Activated CD8-positive, alpha-beta T cell treated with anti-CD3 and anti-CD28 coated beads for 36 hours (primary cell): Measurements from ENCODE around the gene PYGM. TPM values are rescaled to one million over a fixed set of nuclear protein-coding genes. Genes with fewer than 3 reads are reported as not detected.

Experiments
- ATAC-seq: fragments of 200-7000 bp; cut with Tn5 transposase; one replicate; pipeline ENCODE4 v1.10.0; 2021; ENCODE audit warnings: mild to moderate bottlenecking, moderate library complexity
- CTCF ChIA-PET: fragments of 350-600 bp; sonication (Branson Sonifier 250); formaldehyde crosslinking; loops from one replicate; lab custom pipeline; 2021; ENCODE audit warnings: antibody characterized with exemption; lab: Charles Lee
- POLR2A ChIA-PET: fragments of 350-600 bp; sonication (Branson Sonifier 250); formaldehyde crosslinking; loops from one replicate; lab custom pipeline; 2021; ENCODE audit warnings: antibody characterized with exemption; lab: Charles Lee
- DNase-seq: peaks from one replicate; pipeline ENCODE4 v3.0.0-alpha.2; 2020
- H3K27ac Mint-ChIP-seq: one replicate; pipeline ENCODE4 v1.8.0; 2021; ENCODE audit warnings: mild to moderate bottlenecking, mixed read lengths
- H3K27me3 Mint-ChIP-seq: one replicate; pipeline ENCODE4 v1.8.0; 2021; ENCODE audit warnings: mixed read lengths
- H3K36me3 Mint-ChIP-seq: one replicate; pipeline ENCODE4 v1.8.0; 2021; ENCODE audit warnings: low read depth, mixed read lengths
- H3K4me1 Mint-ChIP-seq: one replicate; pipeline ENCODE4 v1.8.0; 2021; ENCODE audit warnings: low read depth, mixed read lengths
- H3K4me3 Mint-ChIP-seq: one replicate; pipeline ENCODE4 v1.8.0; 2021; ENCODE audit warnings: mild to moderate bottlenecking, moderate library complexity, mixed read lengths
- H3K9me3 Mint-ChIP-seq: one replicate; pipeline ENCODE4 v1.8.0; 2021; ENCODE audit warnings: mixed read lengths
- intact Hi-C: fragments of 100-400 bp; cut with micrococcal nuclease; formaldehyde crosslinking; loops from one replicate; pipeline ENCODE4 v1.10.0; 2022
- total RNA-seq, 2 experiments: library from RNA; stranded (reverse); gene quantifications; one replicate each; pipeline ENCODE4 v1.2.3, GENCODE V29; 2021
- TF ChIP-seq, protein P1 (sequence below): fragments of 200-600 bp; IDR thresholded peaks from one replicate; pipeline ENCODE4 v1.8.0; 2022; ENCODE audit warnings: antibody characterized with exemption, mild to moderate bottlenecking

The PYGM gene
- total RNA-seq, 2 experiments from 2014 or later: 1.2 to 3.3 TPM

DNA sequence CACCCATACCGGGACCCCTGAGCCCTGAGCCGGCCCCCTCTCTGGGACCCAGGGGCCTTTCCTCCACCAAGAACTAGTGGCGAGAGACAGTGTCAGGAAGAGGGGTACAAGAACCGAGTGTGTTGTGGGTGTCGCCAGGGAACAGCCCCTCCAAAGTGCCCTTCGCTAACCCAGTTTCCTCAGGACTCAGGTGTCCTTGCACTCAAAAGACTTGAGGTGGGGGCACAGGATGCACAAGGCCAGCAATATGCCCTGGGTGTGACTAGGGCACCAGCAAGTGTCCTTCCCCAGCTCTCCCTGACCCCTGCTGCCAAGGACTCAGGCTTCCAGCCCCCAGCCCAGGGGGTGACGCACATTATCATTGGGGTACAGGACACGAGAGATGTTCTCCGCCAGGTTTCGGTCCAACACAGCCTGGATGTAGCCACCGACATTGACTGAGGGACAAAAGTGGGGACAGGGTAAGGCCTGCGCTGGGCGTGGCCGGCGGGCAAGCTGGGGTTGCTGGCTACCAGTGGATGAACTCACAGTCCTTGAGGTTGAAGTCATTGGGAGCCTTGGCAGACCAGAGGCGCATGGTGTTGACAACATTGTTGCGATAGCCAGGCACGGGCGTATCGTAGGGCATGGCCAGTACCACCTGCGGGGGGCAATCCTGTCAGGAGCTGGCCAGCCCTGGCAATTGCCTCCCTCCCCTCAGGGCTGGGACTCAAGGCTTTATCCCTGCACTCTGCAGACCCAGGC, 4.7 kb downstream of the PYGM start:
- intact Hi-C loops: no loop called here
- no peak for DNase-seq
- H3K27ac Mint-ChIP-seq: no peak overlapping the region

GRCh38 chr11:64754124-64754918, 5.5 kb downstream of the PYGM start:
- Mint-ChIP-seq H3K9me3 (no peaks in the 10 kb centered on the region), H3K4me3 (no peak overlapping the region), H3K27me3 (no peaks in the 10 kb centered on the region), H3K36me3 (peaks cover 10% of the 10 kb centered on the region), H3K27ac (no peak overlapping the region), H3K4me1 (peaks cover 10% of the 10 kb centered on the region)
- CTCF ChIA-PET: interaction anchor here (3.0 kb wide), 1 partner anchor 14 kb away, joined by 6 read pairs; no protein-coding TSS in a partner anchor
- TF ChIP-seq, protein P1, sequence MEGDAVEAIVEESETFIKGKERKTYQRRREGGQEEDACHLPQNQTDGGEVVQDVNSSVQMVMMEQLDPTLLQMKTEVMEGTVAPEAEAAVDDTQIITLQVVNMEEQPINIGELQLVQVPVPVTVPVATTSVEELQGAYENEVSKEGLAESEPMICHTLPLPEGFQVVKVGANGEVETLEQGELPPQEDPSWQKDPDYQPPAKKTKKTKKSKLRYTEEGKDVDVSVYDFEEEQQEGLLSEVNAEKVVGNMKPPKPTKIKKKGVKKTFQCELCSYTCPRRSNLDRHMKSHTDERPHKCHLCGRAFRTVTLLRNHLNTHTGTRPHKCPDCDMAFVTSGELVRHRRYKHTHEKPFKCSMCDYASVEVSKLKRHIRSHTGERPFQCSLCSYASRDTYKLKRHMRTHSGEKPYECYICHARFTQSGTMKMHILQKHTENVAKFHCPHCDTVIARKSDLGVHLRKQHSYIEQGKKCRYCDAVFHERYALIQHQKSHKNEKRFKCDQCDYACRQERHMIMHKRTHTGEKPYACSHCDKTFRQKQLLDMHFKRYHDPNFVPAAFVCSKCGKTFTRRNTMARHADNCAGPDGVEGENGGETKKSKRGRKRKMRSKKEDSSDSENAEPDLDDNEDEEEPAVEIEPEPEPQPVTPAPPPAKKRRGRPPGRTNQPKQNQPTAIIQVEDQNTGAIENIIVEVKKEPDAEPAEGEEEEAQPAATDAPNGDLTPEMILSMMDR: no peak
- ATAC-seq (no peak), DNase-seq (no peak)
- intact Hi-C loops: no loop called here
- POLR2A ChIA-PET: interaction anchor here (16.1 kb wide), 1 partner anchor 13 kb away, joined by 331 read pairs; the partner anchor contains the start of genes PYGM and SF1

More for the DNA sequence above, 4.7 kb downstream of the PYGM start:
- peaks cover 14% of the 10 kb centered on the region for H3K4me1 Mint-ChIP-seq
- TF ChIP-seq, protein P1: no peak
- no peaks in the 10 kb centered on the region for H3K27me3 Mint-ChIP-seq
- ChIA-PET CTCF (interaction anchor here (3.0 kb wide), 1 partner anchor 13 kb away, joined by 6 read pairs; no protein-coding TSS in a partner anchor), POLR2A (interaction anchor here (16.1 to 24.1 kb wide), 2 partner anchors 7 to 12 kb away, joined by 331 read pairs; partner anchors contain the start of genes PYGM, RASGRP2 and SF1)
- peaks cover 8% of the 10 kb centered on the region for H3K36me3 Mint-ChIP-seq
- H3K4me3 Mint-ChIP-seq: no peak overlapping the region
- no peaks in the 10 kb centered on the region for H3K9me3 Mint-ChIP-seq
- no peak for ATAC-seq

GRCh38 chr11:64753380-64754123, 6.2 kb downstream of the PYGM start:
- H3K36me3 Mint-ChIP-seq: peaks cover 10% of the 10 kb centered on the region
- no peak overlapping the region for H3K27ac Mint-ChIP-seq
- peaks cover 10% of the 10 kb centered on the region for H3K4me1 Mint-ChIP-seq
- ATAC-seq: peak; percentile 19
- ChIA-PET POLR2A (interaction anchor here (16.1 kb wide), 1 partner anchor 14 kb away, joined by 331 read pairs; the partner anchor contains the start of genes PYGM and SF1), CTCF (interaction anchor here (3.0 kb wide), 1 partner anchor 15 kb away, joined by 6 read pairs; no protein-coding TSS in a partner anchor)
- no peak overlapping the region for H3K4me3 Mint-ChIP-seq
- no peaks in the 10 kb centered on the region for H3K9me3 Mint-ChIP-seq
- DNase-seq: no peak
- intact Hi-C loops: no loop called here
- H3K27me3 Mint-ChIP-seq: no peaks in the 10 kb centered on the region
- TF ChIP-seq, protein P1: no peak

DNA sequence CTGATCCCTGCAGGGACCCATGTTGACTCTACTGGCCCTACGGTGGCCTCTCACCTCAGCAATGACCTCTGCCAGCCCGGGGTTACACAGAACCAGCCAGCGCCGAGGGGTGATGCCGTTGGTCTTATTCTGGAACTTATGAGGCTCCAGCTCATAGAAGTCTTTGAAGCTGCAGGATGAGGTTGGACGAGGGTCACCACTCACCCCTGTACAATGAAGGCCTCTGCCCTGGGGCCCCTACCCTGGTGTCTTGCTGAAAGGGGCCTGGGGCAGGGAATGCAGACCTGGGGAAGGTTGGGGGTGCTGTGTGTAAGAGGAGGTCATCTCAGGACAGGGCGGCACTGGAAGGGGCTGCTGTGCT, 6.8 kb downstream of the PYGM start:
- ATAC-seq (no peak), DNase-seq (no peak)
- no peaks in the 10 kb centered on the region for H3K27me3 Mint-ChIP-seq
- H3K4me1 Mint-ChIP-seq: peaks cover 10% of the 10 kb centered on the region
- intact Hi-C loops: no loop called here
- ChIA-PET POLR2A (interaction anchor here (16.1 kb wide), 1 partner anchor 14 kb away, joined by 331 read pairs; the partner anchor contains the start of genes PYGM and SF1), CTCF (interaction anchor here (3.0 kb wide), 1 partner anchor 15 kb away, joined by 6 read pairs; no protein-coding TSS in a partner anchor)
- no peak overlapping the region for H3K27ac Mint-ChIP-seq
- TF ChIP-seq, protein P1: no peak
- H3K36me3 Mint-ChIP-seq: peaks cover 10% of the 10 kb centered on the region
- no peaks in the 10 kb centered on the region for H3K9me3 Mint-ChIP-seq
- no peak overlapping the region for H3K4me3 Mint-ChIP-seq
